GM10847 (cell line): ENCODE results near the gene NPW.

Source experiments
- POLR2A ChIP-seq: IDR thresholded peaks from 2 replicates; pipeline ENCODE4 v1.6.1; 2011; ENCODE audit not compliant: insufficient read length; ENCODE audit errors: extremely low read depth

Gene NPW

GRCh38 chr16:2032285-2033056 lies 12.9 kb downstream of the NPW start:
- no peak for TF ChIP-seq POLR2A

GRCh38 chr16:2033057-2033908 lies 13.7 kb downstream of the NPW start:
- TF ChIP-seq POLR2A: no peak

GRCh38 chr16:2034696-2035430 lies 15.3 kb downstream of the NPW start:
- TF ChIP-seq POLR2A: no peak

GRCh38 chr16:2035431-2036199 lies 16.0 kb downstream of the NPW start:
- TF ChIP-seq POLR2A: no peak

GRCh38 chr16:2036200-2036966 lies 16.8 kb downstream of the NPW start:
- TF ChIP-seq POLR2A: no peak

- TF ChIP-seq POLR2A: no peak
Measured at GRCh38 chr16:2037115-2037514, 17.5 kb downstream of the NPW start.

- no peak for TF ChIP-seq POLR2A
Measured at GRCh38 chr16:2037647-2038381, 18.2 kb downstream of the NPW start.

GRCh38 chr16:2038382-2039231 lies 19.0 kb downstream of the NPW start:
- TF ChIP-seq POLR2A: no peak

GRCh38 chr16:2039274-2040031 lies 19.9 kb downstream of the NPW start:
- TF ChIP-seq POLR2A: no peak

- TF ChIP-seq POLR2A: no peak
Measured at GRCh38 chr16:2040041-2040786, 20.6 kb downstream of the NPW start.
